ENCODE results near the gene PLIN4. TPM values are rescaled to one million over a fixed set of nuclear protein-coding genes. Genes with fewer than 3 reads are reported as not detected.

PLIN4 gene
- total and polyA plus RNA-seq, 10 of the 15 experiments (the other 5 are each of a cell fraction or from before 2014, with no cell fraction given) = 0.01 to 0.11 (median 0.05) TPM; not detected in 2

DNA sequence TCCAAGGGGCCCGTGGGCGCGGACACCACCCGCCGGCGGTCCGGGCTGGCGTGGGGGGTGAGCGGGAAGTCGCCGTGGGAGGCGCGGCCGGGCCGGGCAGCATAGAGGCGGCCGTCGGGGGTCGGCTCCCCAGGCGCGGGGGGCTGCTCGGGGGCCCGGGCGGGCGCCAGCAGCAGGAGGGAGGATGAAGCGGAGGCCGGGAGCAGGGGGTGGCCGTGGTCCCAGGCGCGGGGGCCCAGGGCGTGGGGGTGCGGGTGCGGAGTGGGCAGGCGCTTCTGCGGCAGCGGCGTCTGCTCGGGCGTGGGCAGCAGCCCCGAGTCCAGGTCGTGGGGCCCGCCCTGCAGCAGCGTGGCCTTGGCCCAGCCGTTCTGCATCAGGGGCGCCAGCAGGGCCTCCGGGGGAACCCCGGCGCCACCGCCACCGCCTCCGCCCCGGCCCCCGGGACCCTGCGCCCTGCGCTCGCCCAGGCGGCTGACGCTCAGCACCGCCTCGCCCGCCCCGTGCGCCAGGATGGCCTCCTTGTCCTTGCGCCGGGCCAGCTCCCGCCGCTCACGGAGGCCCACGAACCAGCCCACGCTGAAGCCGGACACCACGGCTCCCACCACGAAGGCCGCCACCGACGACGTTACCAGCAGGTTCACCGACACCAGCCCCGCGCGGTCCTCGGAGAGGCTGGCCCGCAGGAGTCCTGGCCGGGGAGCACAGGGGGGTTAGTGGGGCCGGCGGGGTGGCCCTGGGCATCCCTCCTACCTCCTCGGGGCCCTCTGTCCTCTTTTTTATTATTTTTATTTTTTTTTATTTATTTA is 25.8 kb upstream of the PLIN4 start:
- in situ Hi-C loops (cut with MboI) (no loop called here), intact Hi-C loops (cut with micrococcal nuclease; ENCODE audit: unreplicated experiment) (no loop called here)
- SMC1A ChIA-PET (ENCODE audit: uncharacterized antibody, unreplicated experiment) = no interaction called here
- Histone ChIP-seq H3K9me3 (replicated peaks; ENCODE audit: control insufficient read depth, insufficient read depth, low read length) (peaks cover 2% of the 10 kb centered on the region; the same call in 2 of the 3 replicates), H3K27me3 (replicated peaks in 1 of 2; ENCODE audit: control insufficient read depth in 2 of 2, insufficient read depth in 2 of 2, low read length in 1 of 2) (no peaks in the 10 kb centered on the region), H3K9ac (ENCODE audit: control insufficient read depth, insufficient read depth, low read length) (no peak overlapping the region), H3K27ac (ENCODE audit: control insufficient read depth, insufficient read depth) (no peak overlapping the region), H3K36me3 (ENCODE audit: control insufficient read depth in 2 of 2, insufficient read depth in 2 of 2, low read length in 1 of 2) (no peaks in the 10 kb centered on the region), H2AFZ (ENCODE audit: control insufficient read depth, low read depth, low read length) (no peak overlapping the region), H4K20me1 (ENCODE audit: control insufficient read depth, insufficient read depth) (no peaks in the 10 kb centered on the region), H3K79me2 (ENCODE audit: control insufficient read depth, insufficient read depth, low read length) (no peaks in the 10 kb centered on the region), H3K4me2 (ENCODE audit: control insufficient read depth, insufficient read depth) (no peak overlapping the region), H3K4me3 (no peak overlapping the region), H3K4me1 (ENCODE audit: control insufficient read depth, insufficient read depth, low read length) (peaks cover 9% of the 10 kb centered on the region)
- WGBS (ENCODE audit: insufficient coverage, insufficient replicate concordance, low lambda C conversion rate, missing lambda C conversion rate) = 88% methylated on average over 25 of the region's 87 CpGs
- no peak for ATAC-seq
- POLR2A ChIA-PET = no interaction called here
- CTCF ChIA-PET = no interaction called here
- no peak for FAIRE-seq
- DNase-seq (ENCODE audit: low read depth, low spot score) = no peak
- RAD21 ChIA-PET (ENCODE audit: unreplicated experiment) = no interaction called here
- BruUV-seq (replicated peaks) = no TSS peak
- TF ChIP-seq KLF5 (IDR thresholded peaks at IDR 0.05; ENCODE audit: partially characterized antibody) = no peak
- no peak for TF ChIP-seq POLR2A (IDR thresholded peaks at IDR 0.05; ENCODE audit: low read depth, low read length)
- TF ChIP-seq KAT2A (conservative IDR thresholded peaks at IDR 0.05; ENCODE audit: control insufficient read depth, low read depth, low read length) = no peak
- TF ChIP-seq RAD21 (IDR thresholded peaks at IDR 0.05; ENCODE audit: insufficient read depth, low read depth, low read length) = no peak
- no peak for TF ChIP-seq ETV6 (conservative IDR thresholded peaks at IDR 0.05 in 1 of 2, IDR thresholded peaks at IDR 0.05 in 1 of 2; ENCODE audit: borderline replicate concordance in 1 of 2, low read depth in 1 of 2)
- TF ChIP-seq HDAC6 (IDR thresholded peaks at IDR 0.05; ENCODE audit: unreplicated experiment) = no peak
- TF ChIP-seq SREBF2 (IDR thresholded peaks at IDR 0.05; ENCODE audit: low read length) = no peak
- no peak for TF ChIP-seq LARP7 (IDR thresholded peaks at IDR 0.05)
- no peak for TF ChIP-seq NRF1 (conservative IDR thresholded peaks at IDR 0.05; ENCODE audit: low read depth, low read length)
- TF ChIP-seq, protein P1, sequence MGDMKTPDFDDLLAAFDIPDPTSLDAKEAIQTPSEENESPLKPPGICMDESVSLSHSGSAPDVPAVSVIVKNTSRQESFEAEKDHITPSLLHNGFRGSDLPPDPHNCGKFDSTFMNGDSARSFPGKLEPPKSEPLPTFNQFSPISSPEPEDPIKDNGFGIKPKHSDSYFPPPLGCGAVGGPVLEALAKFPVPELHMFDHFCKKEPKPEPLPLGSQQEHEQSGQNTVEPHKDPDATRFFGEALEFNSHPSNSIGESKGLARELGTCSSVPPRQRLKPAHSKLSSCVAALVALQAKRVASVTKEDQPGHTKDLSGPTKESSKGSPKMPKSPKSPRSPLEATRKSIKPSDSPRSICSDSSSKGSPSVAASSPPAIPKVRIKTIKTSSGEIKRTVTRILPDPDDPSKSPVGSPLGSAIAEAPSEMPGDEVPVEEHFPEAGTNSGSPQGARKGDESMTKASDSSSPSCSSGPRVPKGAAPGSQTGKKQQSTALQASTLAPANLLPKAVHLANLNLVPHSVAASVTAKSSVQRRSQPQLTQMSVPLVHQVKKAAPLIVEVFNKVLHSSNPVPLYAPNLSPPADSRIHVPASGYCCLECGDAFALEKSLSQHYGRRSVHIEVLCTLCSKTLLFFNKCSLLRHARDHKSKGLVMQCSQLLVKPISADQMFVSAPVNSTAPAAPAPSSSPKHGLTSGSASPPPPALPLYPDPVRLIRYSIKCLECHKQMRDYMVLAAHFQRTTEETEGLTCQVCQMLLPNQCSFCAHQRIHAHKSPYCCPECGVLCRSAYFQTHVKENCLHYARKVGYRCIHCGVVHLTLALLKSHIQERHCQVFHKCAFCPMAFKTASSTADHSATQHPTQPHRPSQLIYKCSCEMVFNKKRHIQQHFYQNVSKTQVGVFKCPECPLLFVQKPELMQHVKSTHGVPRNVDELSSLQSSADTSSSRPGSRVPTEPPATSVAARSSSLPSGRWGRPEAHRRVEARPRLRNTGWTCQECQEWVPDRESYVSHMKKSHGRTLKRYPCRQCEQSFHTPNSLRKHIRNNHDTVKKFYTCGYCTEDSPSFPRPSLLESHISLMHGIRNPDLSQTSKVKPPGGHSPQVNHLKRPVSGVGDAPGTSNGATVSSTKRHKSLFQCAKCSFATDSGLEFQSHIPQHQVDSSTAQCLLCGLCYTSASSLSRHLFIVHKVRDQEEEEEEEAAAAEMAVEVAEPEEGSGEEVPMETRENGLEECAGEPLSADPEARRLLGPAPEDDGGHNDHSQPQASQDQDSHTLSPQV (IDR thresholded peaks at IDR 0.05) = no peak
- TF ChIP-seq ZNF207 (IDR thresholded peaks at IDR 0.05; ENCODE audit: borderline replicate concordance) = no peak
- no peak for TF ChIP-seq TAF1 (IDR thresholded peaks at IDR 0.05; ENCODE audit: borderline replicate concordance, low read depth, low read length)
- no peak for TF ChIP-seq CHD2 (IDR thresholded peaks at IDR 0.05; ENCODE audit: borderline replicate concordance, low read depth, low read length)
- TF ChIP-seq, protein P2, sequence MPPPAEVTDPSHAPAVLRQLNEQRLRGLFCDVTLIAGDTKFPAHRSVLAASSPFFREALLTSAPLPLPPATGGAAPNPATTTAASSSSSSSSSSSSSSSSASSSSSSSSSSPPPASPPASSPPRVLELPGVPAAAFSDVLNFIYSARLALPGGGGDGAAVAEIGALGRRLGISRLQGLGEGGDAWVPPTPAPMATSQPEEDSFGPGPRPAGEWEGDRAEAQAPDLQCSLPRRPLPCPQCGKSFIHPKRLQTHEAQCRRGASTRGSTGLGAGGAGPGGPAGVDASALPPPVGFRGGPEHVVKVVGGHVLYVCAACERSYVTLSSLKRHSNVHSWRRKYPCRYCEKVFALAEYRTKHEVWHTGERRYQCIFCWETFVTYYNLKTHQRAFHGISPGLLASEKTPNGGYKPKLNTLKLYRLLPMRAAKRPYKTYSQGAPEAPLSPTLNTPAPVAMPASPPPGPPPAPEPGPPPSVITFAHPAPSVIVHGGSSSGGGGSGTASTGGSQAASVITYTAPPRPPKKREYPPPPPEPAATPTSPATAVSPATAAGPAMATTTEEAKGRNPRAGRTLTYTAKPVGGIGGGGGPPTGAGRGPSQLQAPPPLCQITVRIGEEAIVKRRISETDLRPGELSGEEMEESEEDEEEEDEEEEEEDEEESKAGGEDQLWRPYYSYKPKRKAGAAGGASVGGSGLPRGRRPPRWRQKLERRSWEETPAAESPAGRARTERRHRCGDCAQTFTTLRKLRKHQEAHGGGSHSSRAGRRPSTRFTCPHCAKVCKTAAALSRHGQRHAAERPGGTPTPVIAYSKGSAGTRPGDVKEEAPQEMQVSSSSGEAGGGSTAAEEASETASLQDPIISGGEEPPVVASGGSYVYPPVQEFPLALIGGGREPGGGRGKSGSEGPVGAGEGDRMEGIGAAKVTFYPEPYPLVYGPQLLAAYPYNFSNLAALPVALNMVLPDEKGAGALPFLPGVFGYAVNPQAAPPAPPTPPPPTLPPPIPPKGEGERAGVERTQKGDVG (CRISPR knock-in tag; IDR thresholded peaks at IDR 0.05) = no peak
- TF ChIP-seq, protein P3, sequence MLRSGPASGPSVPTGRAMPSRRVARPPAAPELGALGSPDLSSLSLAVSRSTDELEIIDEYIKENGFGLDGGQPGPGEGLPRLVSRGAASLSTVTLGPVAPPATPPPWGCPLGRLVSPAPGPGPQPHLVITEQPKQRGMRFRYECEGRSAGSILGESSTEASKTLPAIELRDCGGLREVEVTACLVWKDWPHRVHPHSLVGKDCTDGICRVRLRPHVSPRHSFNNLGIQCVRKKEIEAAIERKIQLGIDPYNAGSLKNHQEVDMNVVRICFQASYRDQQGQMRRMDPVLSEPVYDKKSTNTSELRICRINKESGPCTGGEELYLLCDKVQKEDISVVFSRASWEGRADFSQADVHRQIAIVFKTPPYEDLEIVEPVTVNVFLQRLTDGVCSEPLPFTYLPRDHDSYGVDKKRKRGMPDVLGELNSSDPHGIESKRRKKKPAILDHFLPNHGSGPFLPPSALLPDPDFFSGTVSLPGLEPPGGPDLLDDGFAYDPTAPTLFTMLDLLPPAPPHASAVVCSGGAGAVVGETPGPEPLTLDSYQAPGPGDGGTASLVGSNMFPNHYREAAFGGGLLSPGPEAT (IDR thresholded peaks at IDR 0.05; ENCODE audit: low read depth) = no peak
- TF ChIP-seq MTA3 (IDR thresholded peaks at IDR 0.05; ENCODE audit: borderline replicate concordance, low read length) = no peak
